NCI-H460 (cell line): ENCODE measurements around the gene RFXANK. TPM values are rescaled to one million over a fixed set of nuclear protein-coding genes. Genes with fewer than 3 reads are reported as not detected.
"Not testable (repeated sequence)": the region's sequence is repeated elsewhere in the genome, so short reads cannot be mapped to it uniquely, and the experiment has no call there.

ENCODE experiments used
- DNase-seq: peaks from one replicate; pipeline ENCODE4 v3.0.0-alpha.2; 2016; ENCODE audit warnings: low read depth; ENCODE audit errors: extremely low read depth
- total RNA-seq: library from RNA; depleted of rRNA; stranded (reverse); fragments of >200 nt; shearing (Covaris generic); gene quantifications from 2 replicates; pipeline ENCODE4 v1.2.3, GENCODE V29; 2014

The RFXANK gene
- total RNA-seq, 1 experiment from 2014 or later, result 34.8 TPM

GRCh38 chr19:19204181-19204580 is 12.1 kb downstream of the RFXANK start:
- no peak for DNase-seq

GRCh38 chr19:19205416-19206410 is 13.7 kb downstream of the RFXANK start:
- DNase-seq, result no peak

- DNase-seq, result no peak
These were observed 14.9 kb downstream of the RFXANK start for GRCh38 chr19:19206938-19207337.

GRCh38 chr19:19207637-19208572 is 15.8 kb downstream of the RFXANK start:
- no peak for DNase-seq

- no peak for DNase-seq
These were observed 17.3 kb downstream of the RFXANK start for GRCh38 chr19:19209372-19209771.

GRCh38 chr19:19211499-19212420 is 19.7 kb downstream of the RFXANK start, which contains the start of gene NCAN:
Gene NCAN (plus strand): TSS chr19:19211958. CDS start chr19:19216954, 4,996 bp downstream.
- no peak for DNase-seq

GRCh38 chr19:19212916-19213315 is 20.9 kb downstream of the RFXANK start:
- DNase-seq, result no peak

- DNase-seq, result no peak
These were observed 21.5 kb downstream of the RFXANK start for GRCh38 chr19:19213426-19214158.

GRCh38 chr19:19214159-19214490 is 22.1 kb downstream of the RFXANK start:
- DNase-seq, result no peak

GRCh38 chr19:19214892-19215291 is 22.8 kb downstream of the RFXANK start:
- peak; percentile 30 for DNase-seq

- DNase-seq, result no peak
These were observed 23.7 kb downstream of the RFXANK start for GRCh38 chr19:19215792-19216191.

GRCh38 chr19:19217099-19217498 is 25.0 kb downstream of the RFXANK start:
- DNase-seq, result peak; percentile 23

GRCh38 chr19:19218911-19219310 is 26.9 kb downstream of the RFXANK start:
- DNase-seq, result no peak

GRCh38 chr19:19221000-19221399 is 28.9 kb downstream of the RFXANK start:
- not testable (repeated sequence) for DNase-seq

GRCh38 chr19:19223060-19223459 is 31.0 kb downstream of the RFXANK start:
- DNase-seq, result no peak

- no peak for DNase-seq
These were observed 31.6 kb downstream of the RFXANK start for GRCh38 chr19:19223636-19224035.

- DNase-seq, result no peak
These were observed 32.2 kb downstream of the RFXANK start for GRCh38 chr19:19224150-19224851.

GRCh38 chr19:19224852-19225494 is 32.9 kb downstream of the RFXANK start:
- DNase-seq, result peak; percentile 79
